ENCODE results near the gene KRT39. TPM values are rescaled to one million over a fixed set of nuclear protein-coding genes. Genes with fewer than 3 reads are reported as not detected.

KRT39 gene
- total RNA-seq, 1 experiment from 2014 or later: not detected

DNA sequence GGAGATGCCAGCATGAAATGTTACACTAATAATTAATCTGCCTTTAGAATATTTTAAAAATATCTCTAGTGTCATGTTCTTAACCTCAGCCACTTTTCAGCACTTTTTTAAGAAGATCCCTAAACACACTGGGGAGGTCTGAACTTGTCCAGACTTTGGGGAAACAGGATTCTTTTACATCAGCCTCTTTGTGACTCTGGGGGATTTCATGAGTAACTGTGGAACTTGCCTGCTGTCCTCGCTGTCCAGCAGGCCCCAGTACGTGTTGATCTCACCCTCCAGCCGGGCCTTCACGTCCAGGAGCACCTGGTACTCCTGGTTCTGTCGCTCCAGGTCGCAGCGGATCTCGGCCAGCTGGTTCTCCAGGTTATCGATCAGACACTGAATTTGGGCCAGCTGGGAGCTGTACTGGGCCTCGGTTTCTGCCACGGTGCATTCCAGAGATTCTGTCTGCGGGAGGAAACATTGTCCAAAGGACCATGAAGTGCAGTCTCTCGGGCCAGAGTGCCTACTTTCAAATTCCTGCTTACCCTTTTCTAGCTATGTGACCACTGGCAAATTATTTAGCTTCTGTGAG, 11.9 kb upstream of the KRT39 start:
- H3K4me3 Mint-ChIP-seq (ENCODE audit: low read depth, unreplicated experiment): no peak overlapping the region
- TF ChIP-seq, protein P1, sequence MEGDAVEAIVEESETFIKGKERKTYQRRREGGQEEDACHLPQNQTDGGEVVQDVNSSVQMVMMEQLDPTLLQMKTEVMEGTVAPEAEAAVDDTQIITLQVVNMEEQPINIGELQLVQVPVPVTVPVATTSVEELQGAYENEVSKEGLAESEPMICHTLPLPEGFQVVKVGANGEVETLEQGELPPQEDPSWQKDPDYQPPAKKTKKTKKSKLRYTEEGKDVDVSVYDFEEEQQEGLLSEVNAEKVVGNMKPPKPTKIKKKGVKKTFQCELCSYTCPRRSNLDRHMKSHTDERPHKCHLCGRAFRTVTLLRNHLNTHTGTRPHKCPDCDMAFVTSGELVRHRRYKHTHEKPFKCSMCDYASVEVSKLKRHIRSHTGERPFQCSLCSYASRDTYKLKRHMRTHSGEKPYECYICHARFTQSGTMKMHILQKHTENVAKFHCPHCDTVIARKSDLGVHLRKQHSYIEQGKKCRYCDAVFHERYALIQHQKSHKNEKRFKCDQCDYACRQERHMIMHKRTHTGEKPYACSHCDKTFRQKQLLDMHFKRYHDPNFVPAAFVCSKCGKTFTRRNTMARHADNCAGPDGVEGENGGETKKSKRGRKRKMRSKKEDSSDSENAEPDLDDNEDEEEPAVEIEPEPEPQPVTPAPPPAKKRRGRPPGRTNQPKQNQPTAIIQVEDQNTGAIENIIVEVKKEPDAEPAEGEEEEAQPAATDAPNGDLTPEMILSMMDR (IDR thresholded peaks at IDR 0.05; ENCODE audit: unreplicated experiment): no peak
- H3K27ac Mint-ChIP-seq (ENCODE audit: unreplicated experiment): no peak overlapping the region
- intact Hi-C loops (cut with micrococcal nuclease; ENCODE audit: unreplicated experiment): no loop called here
- no peaks in the 10 kb centered on the region for H3K27me3 Mint-ChIP-seq (ENCODE audit: unreplicated experiment)
- BruUV-seq (replicated peaks): no TSS peak
- CTCF ChIA-PET: interaction anchor here (0.8 to 2.5 kb wide), 4 partner anchors 12 to 363 kb away, joined by 3 to 7 read pairs (median 4); partner anchors contain the start of gene KRT39
- DNase-seq: no peak
- no peaks in the 10 kb centered on the region for H3K36me3 Mint-ChIP-seq (ENCODE audit: insufficient read depth, unreplicated experiment)
- H3K9me3 Mint-ChIP-seq (ENCODE audit: low read depth, unreplicated experiment): no peaks in the 10 kb centered on the region
- H3K4me1 Mint-ChIP-seq (ENCODE audit: low read depth, unreplicated experiment): peaks cover 11% of the 10 kb centered on the region

DNA sequence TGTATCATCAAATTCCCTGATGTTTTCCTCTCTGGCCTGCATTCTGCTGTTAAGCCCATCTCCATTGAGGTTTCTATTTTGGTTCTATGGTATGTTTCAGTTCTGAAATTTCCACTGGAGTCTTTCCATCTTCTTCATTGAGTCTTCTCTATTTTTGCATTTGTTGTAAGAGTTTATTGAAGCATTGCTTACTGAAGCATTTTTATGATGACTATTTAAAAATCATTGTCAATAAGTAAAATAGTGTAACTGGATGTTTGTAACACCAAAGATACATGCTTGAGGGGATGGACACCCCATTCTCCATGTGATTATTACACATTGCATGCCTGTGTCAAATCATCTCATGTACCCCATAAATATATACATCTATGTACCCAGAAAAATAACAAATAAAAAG, 8.8 kb upstream of the KRT39 start:
- Mint-ChIP-seq H3K27me3 (ENCODE audit: unreplicated experiment) (no peaks in the 10 kb centered on the region), H3K36me3 (ENCODE audit: insufficient read depth, unreplicated experiment) (no peaks in the 10 kb centered on the region), H3K4me3 (ENCODE audit: low read depth, unreplicated experiment) (no peak overlapping the region), H3K9me3 (ENCODE audit: low read depth, unreplicated experiment) (no peaks in the 10 kb centered on the region), H3K27ac (ENCODE audit: unreplicated experiment) (no peak overlapping the region), H3K4me1 (ENCODE audit: low read depth, unreplicated experiment) (peaks cover 25% of the 10 kb centered on the region)
- TF ChIP-seq, protein P1 (IDR thresholded peaks at IDR 0.05; ENCODE audit: unreplicated experiment): no peak
- intact Hi-C loops (cut with micrococcal nuclease; ENCODE audit: unreplicated experiment): no loop called here
- CTCF ChIA-PET: no interaction called here
- BruUV-seq (replicated peaks): no TSS peak
- DNase-seq: no peak

GRCh38 chr17:40974366-40974765, 7.6 kb upstream of the KRT39 start:
- TF ChIP-seq, protein P1 (IDR thresholded peaks at IDR 0.05; ENCODE audit: unreplicated experiment): no peak
- Mint-ChIP-seq H3K27me3 (ENCODE audit: unreplicated experiment) (no peaks in the 10 kb centered on the region), H3K9me3 (ENCODE audit: low read depth, unreplicated experiment) (no peaks in the 10 kb centered on the region), H3K36me3 (ENCODE audit: insufficient read depth, unreplicated experiment) (no peaks in the 10 kb centered on the region), H3K27ac (ENCODE audit: unreplicated experiment) (no peak overlapping the region), H3K4me1 (ENCODE audit: low read depth, unreplicated experiment) (peaks cover 25% of the 10 kb centered on the region), H3K4me3 (ENCODE audit: low read depth, unreplicated experiment) (no peak overlapping the region)
- no peak for DNase-seq
- CTCF ChIA-PET: no interaction called here
- intact Hi-C loops (cut with micrococcal nuclease; ENCODE audit: unreplicated experiment): no loop called here
- no TSS peak for BruUV-seq (replicated peaks)

GRCh38 chr17:40967582-40967981, 834 bp upstream of the KRT39 start:
- no peak overlapping the region for H3K4me3 Mint-ChIP-seq (ENCODE audit: low read depth, unreplicated experiment)
- no peak overlapping the region for H3K27ac Mint-ChIP-seq (ENCODE audit: unreplicated experiment)
- CTCF ChIA-PET: interaction anchor here (1.0 to 2.2 kb wide), 2 partner anchors 12 to 74 kb away, joined by 3 to 7 read pairs; partner anchors contain the start of gene KRTAP1-1
- TF ChIP-seq, protein P1 (IDR thresholded peaks at IDR 0.05; ENCODE audit: unreplicated experiment): no peak
- intact Hi-C loops (cut with micrococcal nuclease; ENCODE audit: unreplicated experiment): no loop called here
- peaks cover 3% of the 10 kb centered on the region for H3K9me3 Mint-ChIP-seq (ENCODE audit: low read depth, unreplicated experiment)
- BruUV-seq (replicated peaks): no TSS peak
- peaks cover 36% of the 10 kb centered on the region for H3K4me1 Mint-ChIP-seq (ENCODE audit: low read depth, unreplicated experiment)
- no peak for DNase-seq
- H3K36me3 Mint-ChIP-seq (ENCODE audit: insufficient read depth, unreplicated experiment): peaks cover 6% of the 10 kb centered on the region
- no peaks in the 10 kb centered on the region for H3K27me3 Mint-ChIP-seq (ENCODE audit: unreplicated experiment)
